Activated B cell treated with CpG ODN at 0.5 μM for 24 hours (primary cell): Measurements from ENCODE around the gene KIAA0232. TPM values are rescaled to one million over a fixed set of nuclear protein-coding genes. Genes with fewer than 3 reads are reported as not detected.

Experiments
- ATAC-seq: fragments of 200-7000 bp; cut with Tn5 transposase; one replicate; pipeline ENCODE4 v1.10.0; 2021; ENCODE audit warnings: low read depth, mild to moderate bottlenecking, moderate library complexity
- CTCF ChIA-PET: fragments of 350-600 bp; sonication (Branson Sonifier 250); formaldehyde crosslinking; loops from one replicate; lab custom pipeline; 2021; ENCODE audit warnings: antibody characterized with exemption; lab: Charles Lee
- POLR2A ChIA-PET: fragments of 350-600 bp; sonication (Branson Sonifier 250); formaldehyde crosslinking; loops from one replicate; lab custom pipeline; 2021; ENCODE audit warnings: antibody characterized with exemption; lab: Charles Lee
- DNase-seq: peaks from one replicate; pipeline ENCODE4 v3.0.0; 2022
- H3K27ac Mint-ChIP-seq: one replicate; pipeline ENCODE4 v1.8.0; 2020; ENCODE audit warnings: mixed read lengths
- H3K27me3 Mint-ChIP-seq: one replicate; pipeline ENCODE4 v1.8.0; 2021; ENCODE audit warnings: mixed read lengths
- H3K36me3 Mint-ChIP-seq: one replicate; pipeline ENCODE4 v1.8.0; 2021; ENCODE audit warnings: low read depth, mixed read lengths
- H3K4me1 Mint-ChIP-seq: one replicate; pipeline ENCODE4 v1.8.0; 2021; ENCODE audit warnings: mixed read lengths
- H3K4me3 Mint-ChIP-seq: one replicate; pipeline ENCODE4 v1.8.0; 2020; ENCODE audit warnings: mild to moderate bottlenecking, mixed read lengths
- H3K9me3 Mint-ChIP-seq: one replicate; pipeline ENCODE4 v1.8.0; 2020; ENCODE audit warnings: mixed read lengths
- CTCF ChIP-seq: fragments of 200-600 bp; IDR thresholded peaks from one replicate; pipeline ENCODE4 v1.8.0; 2022; ENCODE audit warnings: antibody characterized with exemption, mild to moderate bottlenecking
- intact Hi-C: fragments of 100-400 bp; cut with micrococcal nuclease; formaldehyde crosslinking; loops from one replicate; pipeline ENCODE4 v1.15.1; 2024
- total RNA-seq: library from RNA; stranded (reverse); gene quantifications from 2 replicates; pipeline ENCODE4 v1.2.3, GENCODE V29; 2022

Gene KIAA0232
- total RNA-seq, 1 donor from 2014 or later = 15.5 TPM

GRCh38 chr4:6758728-6759127 is 23.8 kb upstream of the KIAA0232 start:
- no peak overlapping the region for H3K4me3 Mint-ChIP-seq
- intact Hi-C loops = no loop called here
- peaks cover 10% of the 10 kb centered on the region for H3K27me3 Mint-ChIP-seq
- no peak for TF ChIP-seq CTCF
- H3K4me1 Mint-ChIP-seq = no peaks in the 10 kb centered on the region
- H3K9me3 Mint-ChIP-seq = no peaks in the 10 kb centered on the region
- no peak overlapping the region for H3K27ac Mint-ChIP-seq
- ChIA-PET POLR2A (no interaction called here), CTCF (no interaction called here)
- no peak for ATAC-seq
- no peak for DNase-seq
- no peaks in the 10 kb centered on the region for H3K36me3 Mint-ChIP-seq

GRCh38 chr4:6760865-6761264 is 21.7 kb upstream of the KIAA0232 start:
- no peak for TF ChIP-seq CTCF
- ChIA-PET CTCF (no interaction called here), POLR2A (no interaction called here)
- Mint-ChIP-seq H3K27me3 (peaks cover 15% of the 10 kb centered on the region), H3K36me3 (no peaks in the 10 kb centered on the region), H3K9me3 (no peaks in the 10 kb centered on the region), H3K4me1 (no peaks in the 10 kb centered on the region), H3K4me3 (no peak overlapping the region), H3K27ac (no peak overlapping the region)
- intact Hi-C loops = no loop called here
- ATAC-seq (no peak), DNase-seq (no peak)

GRCh38 chr4:6761649-6762615 is 20.6 kb upstream of the KIAA0232 start:
- Mint-ChIP-seq H3K4me3 (no peak overlapping the region), H3K36me3 (no peaks in the 10 kb centered on the region), H3K27ac (no peak overlapping the region), H3K27me3 (peaks cover 15% of the 10 kb centered on the region), H3K9me3 (no peaks in the 10 kb centered on the region), H3K4me1 (no peaks in the 10 kb centered on the region)
- intact Hi-C loops = no loop called here
- POLR2A ChIA-PET = no interaction called here
- CTCF ChIA-PET = no interaction called here
- no peak for TF ChIP-seq CTCF
- DNase-seq (no peak), ATAC-seq (no peak)

GRCh38 chr4:6763330-6763851 is 19.1 kb upstream of the KIAA0232 start:
- no peak overlapping the region for H3K4me3 Mint-ChIP-seq
- POLR2A ChIA-PET = no interaction called here
- peaks cover 15% of the 10 kb centered on the region for H3K27me3 Mint-ChIP-seq
- no peak overlapping the region for H3K27ac Mint-ChIP-seq
- intact Hi-C loops = no loop called here
- no peaks in the 10 kb centered on the region for H3K36me3 Mint-ChIP-seq
- H3K4me1 Mint-ChIP-seq = no peaks in the 10 kb centered on the region
- ATAC-seq (no peak), DNase-seq (no peak)
- no peak for TF ChIP-seq CTCF
- no peaks in the 10 kb centered on the region for H3K9me3 Mint-ChIP-seq
- CTCF ChIA-PET = no interaction called here

- no peak for ATAC-seq
- no peak overlapping the region for H3K27ac Mint-ChIP-seq
- H3K9me3 Mint-ChIP-seq = no peaks in the 10 kb centered on the region
- H3K36me3 Mint-ChIP-seq = no peaks in the 10 kb centered on the region
- intact Hi-C loops = no loop called here
- ChIA-PET POLR2A (no interaction called here), CTCF (no interaction called here)
- no peak for TF ChIP-seq CTCF
- H3K4me3 Mint-ChIP-seq = no peak overlapping the region
- DNase-seq = no peak
- no peaks in the 10 kb centered on the region for H3K4me1 Mint-ChIP-seq
- H3K27me3 Mint-ChIP-seq = peaks cover 15% of the 10 kb centered on the region
Measured at GRCh38 chr4:6764976-6765620, 17.4 kb upstream of the KIAA0232 start.
